ENCODE measurements around the gene KDM2B.
A peak's percentile ranks its signal among the peaks of the same experiment; 100 is the strongest.
"Not testable (repeated sequence)": the region's sequence is repeated elsewhere in the genome, so short reads cannot be mapped to it uniquely, and the experiment has no call there.

KDM2B gene

GRCh38 chr12:121583334-121583661, 2.5 kb upstream of the KDM2B start:
- DNase-seq, result not testable (repeated sequence)

GRCh38 chr12:121582583-121583333, 1.9 kb upstream of the KDM2B start:
- DNase-seq, result no peak

- peak; percentile 34 for DNase-seq
Observed at GRCh38 chr12:121581686-121582429, 1.0 kb upstream of the KDM2B start.

- DNase-seq, result peak; percentile 86
Observed at GRCh38 chr12:121579981-121580868, 598 bp downstream of the KDM2B start.

- peak; percentile 53 for DNase-seq
Observed at GRCh38 chr12:121579190-121579791, 1.5 kb downstream of the KDM2B start.

- DNase-seq, result peak; percentile 54
Observed at GRCh38 chr12:121578230-121579189, 2.3 kb downstream of the KDM2B start.

- DNase-seq, result peak; percentile 26
Observed at GRCh38 chr12:121577443-121578180, 3.2 kb downstream of the KDM2B start.

GRCh38 chr12:121576851-121577391, 3.9 kb downstream of the KDM2B start:
- DNase-seq, result peak; percentile 53

GRCh38 chr12:121575952-121576625, 4.7 kb downstream of the KDM2B start:
- peak; percentile 56 for DNase-seq

GRCh38 chr12:121575051-121575450, 5.8 kb downstream of the KDM2B start:
- DNase-seq, result no peak

- DNase-seq, result no peak
Observed at GRCh38 chr12:121574025-121574424, 6.8 kb downstream of the KDM2B start.

- no peak for DNase-seq
Observed at GRCh38 chr12:121571920-121572319, 8.9 kb downstream of the KDM2B start.

GRCh38 chr12:121570467-121571283, 10.1 kb downstream of the KDM2B start:
- DNase-seq, result no peak

- DNase-seq, result peak; percentile 86
Observed at GRCh38 chr12:121568971-121569751, 11.7 kb downstream of the KDM2B start.

- no peak for DNase-seq
Observed at GRCh38 chr12:121568518-121568917, 12.3 kb downstream of the KDM2B start.

GRCh38 chr12:121565076-121565475, 15.7 kb downstream of the KDM2B start:
- no peak for DNase-seq

- DNase-seq, result no peak
Observed at GRCh38 chr12:121562488-121562887, 18.3 kb downstream of the KDM2B start.

- peak; percentile 36 for DNase-seq
Observed at GRCh38 chr12:121561009-121561395, 19.8 kb downstream of the KDM2B start.

Measured in femur (tissue), 1 donor.